HUDEP-2 (cell line): ENCODE measurements around the gene NECAB2.
"Not testable (repeated sequence)": the region's sequence is repeated elsewhere in the genome, so short reads cannot be mapped to it uniquely, and the experiment has no call there.

Experiments
- DNase-seq, 76 experiments: peaks; one replicate each; lab custom pipeline; 2025; ENCODE audit not compliant: unreplicated experiment in 76 of 76; lab: John Stamatoyannopoulos, UW

Gene NECAB2

GRCh38 chr16:83935858-83936255, 32.2 kb upstream of the NECAB2 start:
- no peak for DNase-seq

- no peak for DNase-seq
Observed at GRCh38 chr16:83936581-83937165, 31.4 kb upstream of the NECAB2 start.

DNA sequence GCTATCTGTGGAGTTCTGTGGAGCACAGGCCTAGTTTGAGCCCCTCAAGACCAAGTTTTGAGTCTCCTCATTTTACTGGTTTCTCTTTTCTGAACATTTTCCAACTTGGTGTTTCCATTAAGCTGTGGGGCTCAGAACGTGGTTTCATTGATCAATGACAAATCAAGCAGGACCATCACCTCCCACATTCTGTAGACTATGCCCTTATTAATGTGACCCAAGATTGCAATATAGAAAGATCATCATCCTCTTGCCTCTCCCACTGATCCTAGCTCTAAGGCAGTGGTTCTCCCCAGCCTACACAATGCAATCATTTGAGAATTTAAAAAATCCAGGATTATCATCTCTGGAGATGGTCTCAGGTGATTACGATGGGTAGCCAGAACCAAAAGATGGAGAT, 30.8 kb upstream of the NECAB2 start:
- no peak for DNase-seq

GRCh38 chr16:83937922-83938885, 29.8 kb upstream of the NECAB2 start:
- DNase-seq = no peak

DNA sequence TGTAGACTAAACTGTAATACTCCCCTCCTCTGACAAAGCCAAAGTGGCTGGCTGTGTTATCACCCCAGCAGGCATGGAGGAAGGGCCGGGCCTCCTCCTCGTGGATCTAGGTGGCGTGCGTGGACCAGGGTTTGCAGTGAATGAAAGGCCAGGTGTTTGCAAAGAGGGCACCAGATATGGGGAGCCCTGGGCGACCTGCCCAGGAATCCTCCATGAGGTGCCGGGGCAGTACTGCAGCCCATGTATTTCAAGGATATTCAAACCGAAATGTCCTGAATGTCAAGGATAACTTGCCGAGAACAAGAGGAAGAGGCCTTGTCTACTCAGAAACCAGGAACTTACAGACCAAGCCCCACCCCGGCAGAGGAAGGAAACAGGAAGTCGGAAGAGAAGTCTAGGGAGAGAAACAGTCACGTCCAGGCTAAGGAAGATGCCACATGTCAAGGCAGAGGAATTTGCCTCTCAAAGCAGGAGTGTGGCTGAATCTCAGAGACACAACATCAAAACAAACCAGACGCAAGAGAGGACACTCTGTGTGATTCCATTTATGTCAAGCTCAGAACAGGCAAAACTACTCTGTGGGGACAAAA, 28.7 kb upstream of the NECAB2 start:
- DNase-seq = peak in 2 of 76 experiments; percentile 2

GRCh38 chr16:83940119-83940518, 27.9 kb upstream of the NECAB2 start:
- DNase-seq = no peak

DNA sequence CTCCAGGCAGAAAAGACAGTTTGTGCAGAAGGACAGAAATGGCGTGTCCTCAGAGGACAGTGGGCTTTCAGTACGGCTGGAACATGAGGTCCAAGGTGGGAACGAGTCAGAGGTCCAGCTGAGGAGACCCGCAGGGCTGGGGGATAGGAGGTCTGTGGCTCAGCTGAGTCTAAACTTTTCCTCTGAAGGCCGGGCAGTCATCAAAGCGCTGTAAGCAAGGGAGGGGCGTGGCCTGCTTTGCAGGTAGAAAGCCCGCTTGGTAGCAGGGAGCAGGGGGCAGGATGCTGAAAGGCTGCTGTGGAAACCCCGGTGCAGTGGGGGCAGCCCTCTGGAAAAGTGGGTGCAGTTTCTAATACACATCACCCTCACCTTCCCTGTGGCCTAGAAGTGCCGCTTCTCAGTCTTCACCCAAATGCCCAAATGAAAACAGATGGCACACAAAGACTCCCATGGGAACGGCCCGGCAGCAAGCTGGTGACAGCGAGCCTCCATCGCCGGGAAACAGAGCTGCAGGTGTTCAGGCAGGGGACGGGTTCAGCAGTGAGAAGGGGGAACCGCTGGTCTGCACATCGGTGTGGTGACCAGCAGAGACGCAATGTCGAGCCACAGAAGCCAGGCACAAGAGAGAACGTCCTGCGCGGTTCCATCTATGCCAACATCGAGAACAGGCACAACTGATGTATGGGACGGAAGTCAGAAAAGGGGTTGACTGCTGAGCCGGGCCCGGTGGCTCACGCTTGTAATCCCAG, 27.2 kb upstream of the NECAB2 start:
- no peak for DNase-seq

DNA sequence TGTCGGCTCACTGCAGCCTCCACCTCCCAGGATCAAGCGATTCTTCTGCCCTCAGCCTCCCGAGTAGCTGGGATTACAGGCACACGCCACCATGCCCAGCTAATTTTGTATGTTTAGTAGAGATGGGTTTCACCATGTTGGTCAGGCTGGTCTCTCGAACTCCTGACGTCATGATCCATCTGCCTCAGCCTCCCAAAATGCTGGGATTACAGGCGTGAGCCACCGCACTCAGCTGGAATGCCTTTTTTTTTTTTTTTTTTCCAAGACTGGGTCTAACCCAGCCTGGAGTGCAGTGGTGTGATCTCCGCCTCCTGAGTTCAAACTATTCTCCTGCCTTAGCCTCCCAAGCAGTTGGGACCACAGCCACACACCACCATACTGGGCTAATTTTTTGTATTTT, 26.5 kb upstream of the NECAB2 start:
- DNase-seq = not testable (repeated sequence)

DNA sequence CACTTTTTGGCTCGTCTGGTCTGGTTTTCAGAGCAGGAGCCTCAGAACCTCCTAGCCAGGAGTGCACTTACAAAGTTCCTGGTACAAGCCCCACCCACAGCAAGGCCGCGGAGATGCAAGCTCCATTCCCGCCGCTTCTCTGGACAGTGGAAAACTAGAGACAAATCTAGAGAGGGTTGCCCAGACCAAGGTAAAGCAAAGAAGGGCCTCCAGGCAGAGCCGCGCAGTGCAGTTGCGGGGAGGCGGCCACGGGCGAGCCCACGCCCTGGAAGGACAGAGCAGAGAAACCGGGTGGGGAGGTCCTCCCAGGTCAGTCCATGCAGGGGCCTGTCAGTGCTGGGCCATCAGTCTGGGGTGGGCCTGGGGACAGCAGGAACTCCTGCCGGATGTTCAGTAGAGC, 26.0 kb upstream of the NECAB2 start:
- DNase-seq = no peak

- no peak for DNase-seq
Observed at GRCh38 chr16:83942815-83943515, 25.1 kb upstream of the NECAB2 start.

DNA sequence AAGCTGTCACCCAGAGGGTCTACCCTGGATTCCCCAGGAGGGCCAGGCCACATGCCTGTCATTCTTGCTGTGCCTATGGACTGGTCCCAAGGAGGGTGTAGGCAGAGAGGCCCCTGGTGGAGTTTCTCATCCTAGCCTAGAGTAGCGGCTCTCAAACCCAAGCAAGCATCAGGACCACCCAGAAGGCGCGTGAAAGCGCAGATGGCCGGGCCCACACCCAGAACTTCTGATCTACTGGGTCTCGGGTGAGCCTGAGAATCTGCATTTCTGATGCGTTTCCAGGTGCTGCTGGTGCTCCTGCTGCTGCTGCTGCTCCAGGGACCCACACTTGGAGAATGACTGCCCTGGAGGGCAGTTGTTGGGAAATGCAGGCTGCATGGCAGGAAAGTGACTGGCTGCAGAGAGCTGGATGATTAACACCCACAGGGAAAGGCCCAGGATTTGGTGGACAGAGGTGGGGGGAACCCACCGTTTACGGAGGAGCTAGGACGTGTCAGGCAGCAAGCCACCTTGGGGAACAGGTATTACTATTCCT, 24.5 kb upstream of the NECAB2 start:
- DNase-seq = no peak

- no peak for DNase-seq
Observed at GRCh38 chr16:83945587-83945986, 22.5 kb upstream of the NECAB2 start.

DNA sequence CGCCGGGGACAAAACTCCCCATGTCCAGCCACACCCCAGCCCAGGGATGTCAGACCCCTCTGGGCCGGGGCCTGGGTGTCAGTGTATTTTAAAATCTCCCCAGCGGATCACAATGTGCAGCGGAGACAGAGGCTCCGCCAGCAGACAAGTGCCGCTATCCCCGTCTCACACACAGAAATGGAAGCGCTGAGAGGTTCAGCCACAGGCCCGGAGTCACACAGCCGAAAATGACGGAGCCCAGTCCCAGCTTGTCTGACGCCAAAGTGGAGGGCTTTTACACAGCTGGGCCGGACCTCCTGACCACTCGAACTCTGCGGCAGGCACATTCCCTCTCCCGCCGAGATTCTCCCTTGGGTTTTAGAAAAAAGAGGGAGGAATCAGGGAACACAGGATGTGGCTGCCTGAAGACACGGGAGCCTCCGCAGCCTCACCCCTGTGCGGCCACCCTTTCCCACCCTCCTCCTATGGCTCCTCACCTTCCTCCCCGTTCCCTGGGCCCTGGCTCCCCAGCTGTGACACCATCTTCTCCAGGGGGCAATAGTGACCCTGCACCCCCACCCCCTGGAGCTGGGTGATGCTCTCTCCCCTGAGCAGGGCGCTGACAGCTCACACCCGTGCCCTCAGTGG, 21.8 kb upstream of the NECAB2 start:
- DNase-seq = no peak

GRCh38 chr16:83946781-83947566, 21.1 kb upstream of the NECAB2 start:
- DNase-seq = no peak

- no peak for DNase-seq
Observed at GRCh38 chr16:83947642-83948234, 20.3 kb upstream of the NECAB2 start.

DNA sequence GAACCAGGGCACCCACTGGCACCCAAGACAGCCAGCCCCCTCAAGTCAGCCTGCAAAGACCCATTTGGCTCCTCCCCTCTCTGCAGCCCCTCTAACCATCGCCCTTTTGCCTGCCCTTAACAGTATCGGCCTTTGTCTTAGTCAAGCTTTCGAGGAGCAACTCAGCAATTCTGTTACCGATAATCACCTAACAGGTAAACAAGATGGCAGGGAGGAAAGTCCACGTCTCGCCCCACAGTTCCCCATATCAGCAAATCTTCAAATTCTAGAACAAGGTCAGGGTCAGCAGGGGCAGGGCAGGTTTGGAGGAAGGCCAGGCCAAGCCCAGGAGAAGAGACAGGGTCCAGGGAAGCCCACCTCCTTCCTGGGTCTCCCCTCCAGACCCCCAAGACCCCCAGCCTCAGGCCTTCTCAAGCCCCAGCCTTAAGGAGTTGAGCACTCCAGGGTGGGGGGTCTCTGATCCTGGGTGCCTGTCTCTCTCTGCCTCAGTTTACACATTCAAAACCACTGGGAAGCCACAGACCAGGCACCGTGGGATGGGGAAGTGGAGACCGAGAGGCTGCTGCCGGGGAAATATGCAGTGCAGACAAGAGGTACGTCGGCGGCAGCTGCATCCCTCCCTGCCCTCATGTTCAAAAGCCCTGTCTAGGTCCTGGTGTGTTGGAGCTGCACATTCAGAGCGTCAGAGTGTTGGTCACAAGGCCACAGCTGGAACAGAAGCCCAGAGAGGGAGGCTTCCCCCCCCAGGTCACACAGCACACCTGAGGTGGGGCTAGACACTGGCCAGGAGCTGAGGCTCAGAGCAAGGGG, 18.9 kb upstream of the NECAB2 start:
- DNase-seq = no peak

DNA sequence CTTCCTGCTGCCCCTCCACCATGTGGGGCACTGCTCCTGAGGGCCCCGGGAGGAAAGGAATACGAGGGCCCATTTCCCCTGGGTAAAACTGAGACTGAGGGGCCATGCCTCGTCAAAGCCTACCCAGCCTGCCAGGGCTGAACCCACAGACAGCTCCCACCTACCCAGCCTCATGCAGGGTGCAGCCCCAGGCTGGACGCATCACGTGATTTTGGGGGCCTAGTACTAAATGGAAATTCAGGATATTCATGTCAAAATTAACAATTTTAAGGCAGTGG, 18.4 kb upstream of the NECAB2 start:
- no peak for DNase-seq

- not testable (repeated sequence) for DNase-seq
Observed at GRCh38 chr16:83950862-83951399, 17.1 kb upstream of the NECAB2 start.
